Left hindlimb (tissue), 1 donor: ENCODE data around the gene MAP2K7.
"Not testable (repeated sequence)": the region's sequence is repeated elsewhere in the genome, so short reads cannot be mapped to it uniquely, and the experiment has no call there.

ENCODE experiments used
- DNase-seq: peaks from one replicate; pipeline ENCODE4 v3.0.0-alpha.2; 2018

MAP2K7 gene

GRCh38 chr19:7903244-7904073 is at the start of gene MAP2K7:
TSS of gene MAP2K7 (plus strand) at chr19:7903877. CDS start at chr19:7903945, 68 bp downstream.
- peak; percentile 100 for DNase-seq

- DNase-seq = no peak
These were observed 48.1 kb upstream of the MAP2K7 start for GRCh38 chr19:7855426-7856108.

- peak; percentile 52 for DNase-seq
These were observed 47.5 kb upstream of the MAP2K7 start for GRCh38 chr19:7856109-7856591.

GRCh38 chr19:7856679-7857663 is 46.7 kb upstream of the MAP2K7 start:
- no peak for DNase-seq

GRCh38 chr19:7857727-7858108 is 46.0 kb upstream of the MAP2K7 start:
- no peak for DNase-seq

GRCh38 chr19:7858109-7858770 is 45.4 kb upstream of the MAP2K7 start:
- DNase-seq = no peak

- not testable (repeated sequence) for DNase-seq
These were observed 44.6 kb upstream of the MAP2K7 start for GRCh38 chr19:7859087-7859486.

- DNase-seq = no peak
These were observed 43.6 kb upstream of the MAP2K7 start for GRCh38 chr19:7859831-7860713.

GRCh38 chr19:7860714-7861618 is 42.7 kb upstream of the MAP2K7 start:
- DNase-seq = peak; percentile 39

GRCh38 chr19:7861619-7862412 is 41.9 kb upstream of the MAP2K7 start:
- DNase-seq = no peak

GRCh38 chr19:7862413-7862951 is 41.2 kb upstream of the MAP2K7 start:
- DNase-seq = peak; percentile 81

GRCh38 chr19:7863157-7863970 is 40.3 kb upstream of the MAP2K7 start:
- DNase-seq = peak; percentile 39

GRCh38 chr19:7863971-7864689 is 39.5 kb upstream of the MAP2K7 start:
- DNase-seq = no peak

- DNase-seq = no peak
These were observed 39.0 kb upstream of the MAP2K7 start for GRCh38 chr19:7864690-7865074.

- no peak for DNase-seq
These were observed 38.3 kb upstream of the MAP2K7 start for GRCh38 chr19:7865262-7865911.

GRCh38 chr19:7866399-7867091 is 37.1 kb upstream of the MAP2K7 start:
- DNase-seq = no peak
